Osteocyte (in vitro differentiated cells): Measurements from ENCODE around the gene CD72. TPM values are rescaled to one million over a fixed set of nuclear protein-coding genes. Genes with fewer than 3 reads are reported as not detected.

Source experiments
- DNase-seq: peaks from one replicate; pipeline ENCODE4 v3.0.0; 2021; ENCODE audit warnings: mixed read lengths; ENCODE audit not compliant: unreplicated experiment; ENCODE audit errors: extremely low spot score
- H3K27ac Mint-ChIP-seq: one replicate; pipeline ENCODE4 v1.8.0; 2021; ENCODE audit warnings: mild to moderate bottlenecking, mixed read lengths; ENCODE audit not compliant: unreplicated experiment
- H3K27me3 Mint-ChIP-seq: one replicate; pipeline ENCODE4 v1.8.0; 2021; ENCODE audit warnings: mixed read lengths; ENCODE audit not compliant: unreplicated experiment
- H3K36me3 Mint-ChIP-seq: one replicate; pipeline ENCODE4 v1.8.0; 2021; ENCODE audit warnings: mixed read lengths; ENCODE audit not compliant: unreplicated experiment
- H3K4me1 Mint-ChIP-seq: one replicate; pipeline ENCODE4 v1.8.0; 2021; ENCODE audit warnings: mixed read lengths; ENCODE audit not compliant: unreplicated experiment
- H3K4me3 Mint-ChIP-seq: one replicate; pipeline ENCODE4 v1.8.0; 2021; ENCODE audit warnings: mild to moderate bottlenecking, moderate library complexity, mixed read lengths; ENCODE audit not compliant: unreplicated experiment
- H3K9me3 Mint-ChIP-seq: one replicate; pipeline ENCODE4 v1.8.0; 2021; ENCODE audit warnings: mixed read lengths; ENCODE audit not compliant: unreplicated experiment
- CTCF ChIP-seq: fragments of 200-600 bp; sonication (generic); IDR thresholded peaks from 2 replicates; pipeline ENCODE4 v1.5.0; 2021; ENCODE audit warnings: antibody characterized with exemption, mild to moderate bottlenecking, moderate library complexity
- total RNA-seq: library from RNA; stranded (reverse); gene quantifications from 2 replicates; pipeline ENCODE4 v1.2.1, GENCODE V29; 2021

CD72 gene
- total RNA-seq, 1 donor from 2014 or later, result 0.91 TPM

GRCh38 chr9:35629597-35629996 lies 11.4 kb upstream of the CD72 start:
- TF ChIP-seq CTCF, result no peak
- Mint-ChIP-seq H3K27ac (no peak overlapping the region), H3K4me3 (no peak overlapping the region), H3K4me1 (no peaks in the 10 kb centered on the region), H3K36me3 (peaks cover 1% of the 10 kb centered on the region), H3K9me3 (no peaks in the 10 kb centered on the region), H3K27me3 (peaks cover under 1% of the 10 kb centered on the region)
- no peak for DNase-seq

- H3K9me3 Mint-ChIP-seq, result no peaks in the 10 kb centered on the region
- peaks cover 1% of the 10 kb centered on the region for H3K36me3 Mint-ChIP-seq
- H3K4me3 Mint-ChIP-seq, result no peak overlapping the region
- H3K27me3 Mint-ChIP-seq, result no peaks in the 10 kb centered on the region
- no peak overlapping the region for H3K27ac Mint-ChIP-seq
- no peak for TF ChIP-seq CTCF
- no peaks in the 10 kb centered on the region for H3K4me1 Mint-ChIP-seq
- no peak for DNase-seq
These were observed 10.3 kb upstream of the CD72 start for GRCh38 chr9:35628389-35628991.

- H3K27ac Mint-ChIP-seq, result no peak overlapping the region
- H3K9me3 Mint-ChIP-seq, result no peaks in the 10 kb centered on the region
- H3K36me3 Mint-ChIP-seq, result peaks cover 1% of the 10 kb centered on the region
- no peaks in the 10 kb centered on the region for H3K27me3 Mint-ChIP-seq
- no peak for DNase-seq
- no peaks in the 10 kb centered on the region for H3K4me1 Mint-ChIP-seq
- H3K4me3 Mint-ChIP-seq, result no peak overlapping the region
- TF ChIP-seq CTCF, result no peak
These were observed 9.4 kb upstream of the CD72 start for GRCh38 chr9:35627575-35627974.

GRCh38 chr9:35619800-35620158 lies 1.6 kb upstream of the CD72 start:
- H3K9me3 Mint-ChIP-seq, result no peaks in the 10 kb centered on the region
- H3K4me1 Mint-ChIP-seq, result peaks cover 6% of the 10 kb centered on the region
- H3K4me3 Mint-ChIP-seq, result no peak overlapping the region
- TF ChIP-seq CTCF, result no peak
- no peak overlapping the region for H3K27ac Mint-ChIP-seq
- DNase-seq, result no peak
- no peaks in the 10 kb centered on the region for H3K36me3 Mint-ChIP-seq
- peaks cover 31% of the 10 kb centered on the region for H3K27me3 Mint-ChIP-seq

- no peak for TF ChIP-seq CTCF
- Mint-ChIP-seq H3K27ac (no peak overlapping the region), H3K9me3 (no peaks in the 10 kb centered on the region), H3K27me3 (peaks cover 38% of the 10 kb centered on the region), H3K4me1 (peaks cover 6% of the 10 kb centered on the region), H3K4me3 (no peak overlapping the region), H3K36me3 (no peaks in the 10 kb centered on the region)
- DNase-seq, result no peak
These were observed 914 bp upstream of the CD72 start for GRCh38 chr9:35618854-35619799.
